ENCODE results near the gene DGAT2. TPM values are rescaled to one million over a fixed set of nuclear protein-coding genes. Genes with fewer than 3 reads are reported as not detected.

Gene DGAT2
- total RNA-seq, 6 experiments from 2014 or later: 33.1 to 166 (median 124) TPM

GRCh38 chr11:75770102-75770501, 1.5 kb downstream of the DGAT2 start:
- ATAC-seq (no peak), DNase-seq (peak in 2 of 3 donors; percentile 31 to 39)
- intact Hi-C loops (cut with DNase I): no loop called here
- 9% methylated on average over 5 of the region's 5 CpGs for WGBS (ENCODE audit: insufficient coverage, low coverage, low lambda C conversion rate, missing lambda C conversion rate)
- peak overlapping the region in 1 of 3 donors; percentile 3 for H3K27ac ChIP-seq
- H3K9me3 ChIP-seq: no peaks in the 10 kb centered on the region
- peak overlapping the region in 2 of 3 donors; percentile 87 to 98 for H3K4me3 ChIP-seq
- peaks cover 0 to 18% (median 4%) of the 10 kb centered on the region in 4 donors for H3K4me1 ChIP-seq
- H3K27me3 ChIP-seq: no peaks in the 10 kb centered on the region
- TF ChIP-seq CTCF (IDR thresholded peaks at IDR 0.05): no peak
- no peak for TF ChIP-seq POLR2A (IDR thresholded peaks at IDR 0.05)
- peaks cover 0 to 3% (median 0%) of the 10 kb centered on the region in 4 donors for H3K36me3 ChIP-seq

- WGBS (ENCODE audit: insufficient coverage, low coverage, low lambda C conversion rate, missing lambda C conversion rate): 22% methylated on average over 3 of the region's 6 CpGs
- H3K4me1 ChIP-seq: peaks cover 0 to 18% (median 4%) of the 10 kb centered on the region in 4 donors
- H3K9me3 ChIP-seq: no peaks in the 10 kb centered on the region
- H3K36me3 ChIP-seq: peaks cover 0 to 13% (median 0%) of the 10 kb centered on the region in 4 donors
- TF ChIP-seq CTCF (IDR thresholded peaks at IDR 0.05) (no peak), POLR2A (IDR thresholded peaks at IDR 0.05) (no peak)
- intact Hi-C loops (cut with DNase I): no loop called here
- DNase-seq (peak in 2 of 3 donors; percentile 55 to 64), ATAC-seq (peak in 3 of 4 donors; percentile 4 to 36 (median 8))
- peak overlapping the region in 1 of 3 donors; percentile 18 for H3K27ac ChIP-seq
- no peaks in the 10 kb centered on the region for H3K27me3 ChIP-seq
- peak overlapping the region in 2 of 3 donors; percentile 87 to 98 for H3K4me3 ChIP-seq
Observed at GRCh38 chr11:75771646-75772410, 3.2 kb downstream of the DGAT2 start.

GRCh38 chr11:75773595-75774353, 5.2 kb downstream of the DGAT2 start:
- TF ChIP-seq POLR2A (IDR thresholded peaks at IDR 0.05) (no peak), CTCF (IDR thresholded peaks at IDR 0.05) (no peak)
- Histone ChIP-seq H3K4me1 (peaks cover 0 to 14% (median 3%) of the 10 kb centered on the region in 4 donors), H3K9me3 (no peaks in the 10 kb centered on the region), H3K27ac (peak overlapping the region in 1 of 3 donors; percentile 32), H3K27me3 (no peaks in the 10 kb centered on the region), H3K36me3 (peaks cover 0 to 13% (median 0%) of the 10 kb centered on the region in 4 donors), H3K4me3 (no peak overlapping the region)
- ATAC-seq (peak in 1 of 4 donors; percentile 31), DNase-seq (peak in 2 of 3 donors; percentile 15 to 33)
- WGBS (ENCODE audit: insufficient coverage, low coverage, low lambda C conversion rate, missing lambda C conversion rate): 52% methylated on average over 5 of the region's 5 CpGs
- intact Hi-C loops (cut with DNase I): no loop called here

- Histone ChIP-seq H3K27me3 (no peaks in the 10 kb centered on the region), H3K4me3 (no peak overlapping the region), H3K27ac (no peak overlapping the region), H3K9me3 (no peaks in the 10 kb centered on the region), H3K4me1 (peaks cover 0 to 27% (median 9%) of the 10 kb centered on the region in 4 donors), H3K36me3 (peaks cover 0 to 13% (median 0%) of the 10 kb centered on the region in 4 donors)
- WGBS (ENCODE audit: insufficient coverage, low coverage, low lambda C conversion rate, missing lambda C conversion rate): 67% methylated on average over 1 of the region's 3 CpGs
- ATAC-seq: no peak
- intact Hi-C loops (cut with DNase I): no loop called here
- peak in 2 of 3 donors; percentile 9 to 20 for DNase-seq
- TF ChIP-seq CTCF (IDR thresholded peaks at IDR 0.05) (no peak), POLR2A (IDR thresholded peaks at IDR 0.05) (no peak)
Observed at GRCh38 chr11:75775056-75775455, 6.5 kb downstream of the DGAT2 start.

Data from right lobe of liver (tissue), 6 donors.